Colonic mucosa (tissue), 4 donors: ENCODE data around the gene ARHGEF2. TPM values are rescaled to one million over a fixed set of nuclear protein-coding genes. Genes with fewer than 3 reads are reported as not detected.

ENCODE experiments used
- DNase-seq: peaks from one replicate; pipeline ENCODE4 v3.0.0-alpha.2; 2020
- H3K27ac ChIP-seq: fragments of 200-600 bp; one replicate; pipeline ENCODE4 v1.8.0; 2021
- H3K27me3 ChIP-seq: fragments of 200-600 bp; one replicate; pipeline ENCODE4 v1.8.0; 2021
- H3K36me3 ChIP-seq: fragments of 200-600 bp; one replicate; pipeline ENCODE4 v1.8.0; 2021
- H3K4me1 ChIP-seq: fragments of 200-600 bp; one replicate; pipeline ENCODE4 v1.8.0; 2021; ENCODE audit warnings: mild to moderate bottlenecking
- H3K4me3 ChIP-seq: fragments of 200-600 bp; one replicate; pipeline ENCODE4 v1.8.0; 2021
- H3K9ac ChIP-seq, 2 donors: one replicate each; pipeline ENCODE4 v1.7.0; 2013; ENCODE audit warnings: control low read depth in 2 of 2, low read depth in 2 of 2, low read length in 2 of 2
- H3K9me3 ChIP-seq: fragments of 200-600 bp; one replicate; pipeline ENCODE4 v1.8.0; 2021
- CTCF ChIP-seq: fragments of 200-600 bp; IDR thresholded peaks from one replicate; pipeline ENCODE4 v1.8.0; 2022; ENCODE audit warnings: antibody characterized with exemption, mild to moderate bottlenecking
- intact Hi-C: fragments of 100-400 bp; cut with DNase I; formaldehyde crosslinking; loops from one replicate; pipeline ENCODE4 v1.14.1; 2022
- total RNA-seq, 2 donors: library from RNA; stranded (reverse); fragmentation: NEBNext Ultra II Directional in 1 of 2; extraction: Animal tissue kit (Norgen Biotek cat#: 25700) in 1 of 2; gene quantifications; one replicate each; pipeline ENCODE4 v1.2.1, GENCODE V29; 2021
- donor health status: healthy.
- donor health status: DM: no; HTN: no; CAD: no.
- donor health status: DM: no; HTN: no; CAD: no.

ARHGEF2 gene
- total RNA-seq, 2 donors from 2014 or later: 91.9 to 92.6 TPM

- intact Hi-C loops: no loop called here
- Histone ChIP-seq H3K9me3 (no peaks in the 10 kb centered on the region), H3K4me1 (peaks cover 5% of the 10 kb centered on the region), H3K36me3 (peaks cover 26% of the 10 kb centered on the region), H3K27ac (no peak overlapping the region), H3K4me3 (no peak overlapping the region), H3K27me3 (no peaks in the 10 kb centered on the region), H3K9ac (no peak overlapping the region)
- DNase-seq: no peak
- TF ChIP-seq CTCF: no peak
Measured at GRCh38 chr1:155925506-155925905, 52.8 kb downstream of the ARHGEF2 start.

GRCh38 chr1:155920717-155921116 lies 57.6 kb downstream of the ARHGEF2 start:
- no peak overlapping the region for H3K4me3 ChIP-seq
- TF ChIP-seq CTCF: no peak
- no peak overlapping the region for H3K9ac ChIP-seq
- no peaks in the 10 kb centered on the region for H3K27me3 ChIP-seq
- no peak for DNase-seq
- intact Hi-C loops: no loop called here
- no peaks in the 10 kb centered on the region for H3K9me3 ChIP-seq
- no peaks in the 10 kb centered on the region for H3K4me1 ChIP-seq
- H3K27ac ChIP-seq: no peak overlapping the region
- H3K36me3 ChIP-seq: peaks cover 28% of the 10 kb centered on the region

GRCh38 chr1:155919801-155920200 lies 58.5 kb downstream of the ARHGEF2 start:
- TF ChIP-seq CTCF: no peak
- Histone ChIP-seq H3K36me3 (peaks cover 27% of the 10 kb centered on the region), H3K9ac (no peak overlapping the region), H3K27ac (no peak overlapping the region), H3K4me3 (no peak overlapping the region), H3K9me3 (no peaks in the 10 kb centered on the region), H3K4me1 (no peaks in the 10 kb centered on the region), H3K27me3 (no peaks in the 10 kb centered on the region)
- intact Hi-C loops: no loop called here
- DNase-seq: no peak

- no peak for DNase-seq
- Histone ChIP-seq H3K4me3 (no peak overlapping the region), H3K9me3 (no peaks in the 10 kb centered on the region), H3K36me3 (peaks cover 31% of the 10 kb centered on the region), H3K27ac (no peak overlapping the region), H3K27me3 (no peaks in the 10 kb centered on the region), H3K4me1 (no peaks in the 10 kb centered on the region), H3K9ac (no peak overlapping the region)
- intact Hi-C loops: no loop called here
- TF ChIP-seq CTCF: no peak
Measured at GRCh38 chr1:155918660-155919059, 59.7 kb downstream of the ARHGEF2 start.

- Histone ChIP-seq H3K36me3 (peaks cover 22% of the 10 kb centered on the region), H3K4me1 (no peaks in the 10 kb centered on the region), H3K27ac (no peak overlapping the region), H3K4me3 (no peak overlapping the region), H3K27me3 (no peaks in the 10 kb centered on the region), H3K9me3 (no peaks in the 10 kb centered on the region), H3K9ac (no peak overlapping the region)
- no peak for TF ChIP-seq CTCF
- intact Hi-C loops: no loop called here
- DNase-seq: no peak
Measured at GRCh38 chr1:155913969-155914757, 64.2 kb downstream of the ARHGEF2 start.
